ENCODE results near the gene ZNF594.
"Not testable (repeated sequence)": the region's sequence is repeated elsewhere in the genome, so short reads cannot be mapped to it uniquely, and the experiment has no call there.

The ZNF594 gene

GRCh38 chr17:5191541-5192417, at the start of gene ZNF594:
ZNF594 (minus strand) TSS chr17:5191868; CDS start chr17:5184256, 7,612 bp downstream.
- DNase-seq, result peak; percentile 97

DNA sequence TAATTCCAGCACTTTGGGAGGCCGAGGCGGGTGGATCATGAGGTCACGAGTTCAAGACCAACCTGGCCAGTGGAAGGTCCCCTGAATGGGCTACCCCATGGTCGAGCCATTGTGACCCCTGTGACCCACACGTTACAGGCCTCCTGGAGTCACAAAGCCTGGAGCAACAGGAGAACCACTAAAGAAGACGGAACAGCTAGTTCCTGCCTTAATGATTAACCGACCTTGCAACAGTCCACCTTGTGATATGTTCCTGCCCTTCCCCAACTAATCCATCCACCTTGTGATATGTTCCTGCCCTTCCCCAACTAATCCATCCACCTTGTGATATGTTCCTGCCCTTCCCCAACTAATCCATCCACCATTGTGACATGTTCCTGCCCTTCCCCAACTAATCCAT, 48.1 kb upstream of the ZNF594 start:
- DNase-seq, result not testable (repeated sequence)

DNA sequence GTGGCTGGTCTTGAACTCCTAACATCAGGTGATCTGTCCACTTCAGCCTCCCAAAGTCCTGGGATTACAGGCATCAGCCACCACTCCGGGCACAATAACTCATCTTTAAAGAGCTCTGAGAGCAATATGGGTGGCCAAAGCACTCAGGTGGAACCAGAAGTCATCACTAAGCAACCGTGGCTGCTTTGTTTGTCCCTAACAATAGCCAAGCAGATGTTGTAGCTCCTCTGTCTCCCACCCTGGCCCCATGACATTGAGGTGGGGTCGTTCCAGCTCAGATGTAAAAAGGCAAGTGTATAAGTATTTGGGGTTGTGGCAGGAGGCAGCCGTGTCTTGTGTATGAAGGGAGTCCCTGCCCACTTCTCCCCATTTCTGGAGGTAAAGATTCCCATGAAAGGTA, 46.7 kb upstream of the ZNF594 start:
- DNase-seq, result no peak

DNA sequence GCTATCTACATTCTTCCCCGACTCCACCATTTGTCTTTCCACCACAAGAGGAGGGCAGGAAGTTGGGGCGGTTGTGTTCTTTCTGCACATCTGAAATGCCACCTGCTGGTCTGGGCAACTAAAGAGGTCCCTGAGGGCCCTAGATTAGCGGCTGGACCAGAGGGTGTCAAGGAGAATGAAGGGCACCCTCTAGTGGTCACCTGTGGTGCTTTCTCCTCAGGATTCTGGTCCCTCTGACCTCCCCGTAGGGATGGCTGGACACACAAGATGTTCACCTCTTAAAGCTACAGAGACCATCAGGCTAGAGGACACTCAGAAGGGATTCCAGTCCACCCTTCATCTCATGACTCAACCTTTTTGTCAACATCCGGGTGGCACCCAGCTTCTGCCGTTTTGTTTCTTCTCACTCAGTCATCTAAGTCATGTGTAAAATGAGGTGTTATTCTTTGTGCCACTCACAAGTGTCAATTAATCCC, 45.9 kb upstream of the ZNF594 start:
- peak; percentile 76 for DNase-seq

DNA sequence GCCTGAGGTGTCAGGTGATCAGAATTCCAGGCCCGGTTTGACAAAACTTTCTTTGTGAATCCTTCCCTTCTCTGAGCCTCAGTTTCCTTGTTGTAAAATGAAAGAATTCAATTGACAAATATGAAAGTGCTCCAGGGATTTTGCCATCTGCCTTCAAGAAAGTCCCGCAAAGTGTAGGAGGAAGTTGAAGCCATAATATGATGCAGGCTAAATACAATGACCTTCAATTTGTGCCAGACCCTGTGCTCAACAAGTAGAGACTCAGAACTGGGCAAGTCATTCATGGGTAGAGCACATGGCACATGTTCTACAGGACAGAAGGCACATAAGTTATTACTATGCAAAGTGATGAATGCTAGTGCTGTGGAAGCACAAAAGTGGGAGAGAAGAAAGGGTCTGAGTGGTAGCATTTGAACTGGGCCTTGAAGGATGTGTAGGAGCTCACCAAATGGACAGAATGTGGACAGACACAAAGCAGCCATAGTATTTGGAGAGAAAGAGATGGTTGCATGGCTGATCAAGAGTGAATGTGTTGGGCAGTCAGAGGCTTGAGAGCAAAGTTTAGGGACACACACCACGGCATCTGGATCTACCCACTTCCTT, 45.4 kb upstream of the ZNF594 start:
- DNase-seq, result no peak

DNA sequence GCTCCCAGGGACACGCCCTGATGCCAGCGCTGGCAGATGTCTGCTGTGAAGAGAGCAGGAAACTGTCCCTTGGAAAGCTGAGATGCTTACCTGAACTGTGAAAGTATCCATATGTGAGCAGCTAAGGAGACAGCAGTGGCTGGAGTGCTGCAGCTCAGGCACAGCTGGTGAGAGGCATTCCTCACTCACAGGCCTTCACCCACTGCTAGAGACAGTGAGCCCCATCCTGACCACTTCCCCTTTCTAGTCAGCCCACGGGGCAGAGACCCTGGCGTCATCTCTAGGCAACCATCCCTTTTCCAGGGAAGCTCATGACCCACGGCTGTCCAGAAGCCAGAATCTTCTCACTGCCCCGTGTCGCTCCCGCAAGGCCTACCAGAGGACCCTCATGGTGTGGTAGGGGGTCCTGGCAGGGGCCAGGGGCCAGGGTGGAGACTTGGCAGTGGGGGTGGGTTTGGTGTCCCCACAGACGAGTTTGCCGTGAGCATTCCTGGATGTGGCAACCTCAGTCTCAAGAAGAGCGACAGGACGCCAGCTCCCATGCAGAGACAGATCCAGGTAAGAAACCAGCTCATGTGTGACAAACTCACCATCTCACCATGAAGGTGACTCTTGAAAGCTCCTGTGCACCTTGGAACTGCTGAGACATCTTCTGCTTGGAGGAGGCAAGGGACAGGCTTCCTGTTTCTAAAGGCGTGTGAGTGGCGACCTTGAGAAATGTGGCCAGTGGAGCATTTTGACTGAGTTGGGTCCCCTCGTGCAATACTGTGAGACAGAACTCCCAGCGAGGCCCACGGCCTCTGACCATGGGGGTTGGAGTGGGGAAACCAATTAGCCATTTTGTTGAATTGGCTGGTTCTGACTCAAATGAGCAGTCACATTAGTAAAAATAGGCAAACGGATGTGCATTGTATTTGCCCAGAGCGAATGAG, 43.2 kb upstream of the ZNF594 start, which contains the start of gene SCIMP:
SCIMP (minus strand) TSS at position 216 of the 932 bp plus-strand sequence; CDS start at position 111, 105 bp downstream.
- DNase-seq, result no peak

- not testable (repeated sequence) for DNase-seq
Measured at GRCh38 chr17:5233492-5233891, 41.8 kb upstream of the ZNF594 start.

DNA sequence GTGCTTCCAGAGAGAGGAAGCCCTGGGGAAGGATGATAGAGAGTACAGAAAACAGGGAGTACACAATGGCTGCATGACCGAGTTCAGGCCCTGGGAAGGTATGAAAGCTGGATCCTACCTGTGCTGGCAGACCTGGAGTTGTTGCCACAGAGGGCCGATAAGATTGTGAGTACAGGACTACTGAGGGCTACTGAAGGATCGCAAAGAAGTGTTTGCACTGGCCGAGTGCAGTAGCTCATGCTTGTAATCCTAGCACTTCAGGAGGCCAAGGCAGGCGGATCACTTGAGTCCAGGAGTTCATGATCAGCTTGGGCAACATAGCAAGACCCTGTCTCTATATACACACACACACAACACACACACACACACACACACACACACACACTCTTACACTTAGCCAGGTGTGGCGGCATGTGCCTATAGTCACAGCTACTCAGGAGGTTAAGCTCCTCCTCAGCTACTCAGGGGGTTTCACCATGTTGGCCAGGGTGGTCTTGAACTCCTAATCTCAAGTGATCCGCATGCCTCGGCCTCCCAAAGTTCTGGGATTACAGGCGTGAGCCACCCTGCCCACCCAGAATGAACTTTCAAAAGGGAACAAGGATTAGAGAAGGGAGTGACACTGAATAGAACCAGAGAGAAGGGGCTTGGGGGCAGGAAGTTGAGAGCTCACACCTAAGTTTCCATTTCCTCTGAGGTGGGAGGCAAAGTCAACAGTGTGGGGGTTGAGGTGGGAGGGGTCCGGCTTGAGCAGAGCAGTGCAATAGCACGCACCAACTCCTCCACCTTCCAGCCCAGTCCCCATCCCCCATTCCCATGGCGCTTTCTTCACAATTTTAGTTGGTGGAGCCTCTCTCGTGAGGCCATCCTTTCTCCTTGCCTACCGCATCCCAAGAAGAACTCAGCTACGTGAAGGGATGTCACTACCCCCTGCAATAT, 35.5 kb upstream of the ZNF594 start:
- DNase-seq, result peak; percentile 77

DNA sequence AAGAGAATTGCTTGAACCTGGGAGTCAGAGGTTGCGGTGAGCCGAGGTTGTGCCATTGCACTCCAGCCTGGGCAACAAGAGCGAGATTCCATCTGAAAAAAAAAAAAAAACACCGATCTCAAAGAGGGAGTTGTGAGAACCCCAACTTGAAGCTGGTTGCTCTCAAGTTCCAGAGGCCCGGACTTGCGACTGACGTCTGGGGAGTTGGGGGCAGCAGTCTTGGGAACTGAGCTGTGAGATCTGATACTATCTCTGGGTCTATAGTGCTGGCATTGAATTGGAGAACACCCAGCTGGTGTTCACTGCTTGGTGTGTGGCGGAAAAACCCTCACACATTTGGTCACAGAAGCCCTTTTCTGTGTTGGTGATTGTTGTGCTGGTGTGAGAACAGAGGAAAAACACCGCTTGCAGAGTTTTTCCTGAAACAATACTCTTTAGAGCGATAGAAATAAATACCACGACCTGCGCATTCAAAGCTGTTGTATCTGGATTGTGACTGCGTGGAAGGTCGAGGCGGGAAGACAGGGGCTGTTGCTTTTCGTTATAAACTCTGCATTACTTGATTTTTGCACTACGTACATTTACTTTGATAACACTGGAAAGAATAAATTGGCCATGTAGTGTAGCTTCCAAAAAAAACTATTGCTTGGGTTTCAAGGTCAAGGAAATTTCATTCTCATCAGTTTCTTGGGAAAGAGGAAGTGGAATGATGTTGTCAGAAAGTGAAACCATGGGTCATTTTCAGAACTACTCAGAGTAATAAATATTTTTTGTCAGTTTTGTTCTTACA, 34.2 kb upstream of the ZNF594 start:
- DNase-seq, result no peak

DNA sequence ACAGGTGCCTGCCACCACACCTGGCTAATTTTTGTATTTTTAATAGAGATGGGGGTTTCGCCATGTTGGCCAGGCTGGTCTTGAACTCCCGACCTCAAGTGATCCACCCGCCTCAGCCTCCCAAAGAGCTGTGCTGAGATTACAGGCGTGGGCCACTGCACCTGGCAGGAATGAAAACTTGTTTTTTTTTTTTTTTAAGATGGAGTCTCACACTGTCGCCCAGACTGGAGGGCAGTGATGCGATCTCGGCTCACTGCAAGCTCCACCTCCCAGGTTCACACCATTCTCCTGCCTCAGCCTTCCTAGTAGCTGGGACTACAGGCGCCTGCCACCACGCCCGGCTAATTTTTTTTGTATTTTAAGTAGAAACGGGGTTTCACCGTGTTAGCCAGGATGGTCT, 30.2 kb upstream of the ZNF594 start:
- DNase-seq, result not testable (repeated sequence)

- DNase-seq, result no peak
Measured at GRCh38 chr17:5220074-5220473, 28.4 kb upstream of the ZNF594 start.

- no peak for DNase-seq
Measured at GRCh38 chr17:5219536-5219935, 27.9 kb upstream of the ZNF594 start.

- DNase-seq, result not testable (repeated sequence)
Measured at GRCh38 chr17:5217562-5217961, 25.9 kb upstream of the ZNF594 start.

DNA sequence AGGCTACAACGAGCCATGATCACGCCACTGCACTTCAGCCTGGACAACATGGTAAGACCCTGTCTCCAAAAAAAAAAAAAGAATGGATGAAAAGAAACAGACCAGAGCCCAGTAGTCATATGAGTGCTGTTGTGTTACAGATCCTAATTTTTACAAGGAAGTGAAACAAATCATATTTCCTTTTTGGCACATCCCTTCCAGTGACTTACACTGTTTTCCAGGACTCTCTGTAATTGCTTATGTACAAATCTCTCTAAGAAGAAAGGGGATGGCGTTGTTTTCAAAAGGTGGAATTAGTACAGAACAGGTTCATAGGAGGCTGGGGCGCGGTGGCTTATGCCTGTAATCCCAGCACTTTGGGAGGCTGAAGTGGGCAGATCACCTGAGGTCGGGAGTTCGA, 19.8 kb upstream of the ZNF594 start:
- no peak for DNase-seq

DNA sequence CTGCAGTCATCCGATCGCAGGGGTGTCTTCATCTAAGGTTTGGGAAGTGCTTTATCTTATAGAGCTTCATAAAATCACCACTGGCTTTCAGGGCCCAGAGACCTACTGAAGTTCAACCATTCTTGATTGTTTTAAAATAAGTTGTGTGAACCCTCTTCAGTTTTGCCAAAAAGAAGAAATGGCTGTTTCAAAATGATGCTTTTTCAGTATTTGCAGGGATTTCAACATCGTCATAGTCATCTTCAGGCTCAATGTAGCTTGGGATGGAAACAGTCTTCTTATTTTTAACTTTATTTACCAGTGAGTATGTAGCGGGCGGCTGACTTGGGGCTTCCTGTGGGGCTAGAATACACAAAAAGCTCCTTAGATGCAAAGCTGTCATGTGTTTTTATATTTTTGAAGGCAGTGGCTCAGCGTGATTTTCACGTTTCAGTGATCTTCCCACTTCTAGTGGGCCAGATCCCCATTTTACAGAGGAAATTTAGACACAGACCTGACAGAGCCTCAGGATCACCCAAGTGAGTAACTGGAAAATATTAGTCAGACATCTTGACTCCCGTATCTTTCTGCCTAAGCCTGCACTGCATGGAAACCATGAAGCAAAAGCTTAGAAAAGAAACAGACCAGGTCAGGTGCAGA, 19.1 kb upstream of the ZNF594 start:
- DNase-seq, result no peak

DNA sequence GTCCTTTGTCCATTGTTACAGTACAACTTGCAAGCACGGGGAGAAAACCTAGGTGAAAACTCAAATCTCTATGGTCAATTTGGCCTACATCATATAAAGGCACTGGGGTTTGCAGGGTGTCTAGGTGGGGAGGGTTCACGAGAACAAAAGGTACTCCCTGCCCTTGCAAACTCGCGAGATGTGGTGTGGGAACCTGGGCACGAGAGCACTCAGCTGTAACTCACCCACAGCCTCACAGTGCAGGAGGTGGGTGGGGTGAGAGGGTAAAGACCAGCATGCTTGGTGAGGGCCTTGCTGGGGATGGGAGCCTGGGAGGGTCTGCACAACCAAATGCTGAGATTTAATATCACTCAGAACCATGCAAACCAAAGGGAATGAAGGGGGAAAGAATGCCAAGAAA, 18.4 kb upstream of the ZNF594 start:
- no peak for DNase-seq

- DNase-seq, result no peak
Measured at GRCh38 chr17:5209396-5209795, 17.7 kb upstream of the ZNF594 start.

GRCh38 chr17:5203908-5204294, 12.2 kb upstream of the ZNF594 start:
- no peak for DNase-seq

DNA sequence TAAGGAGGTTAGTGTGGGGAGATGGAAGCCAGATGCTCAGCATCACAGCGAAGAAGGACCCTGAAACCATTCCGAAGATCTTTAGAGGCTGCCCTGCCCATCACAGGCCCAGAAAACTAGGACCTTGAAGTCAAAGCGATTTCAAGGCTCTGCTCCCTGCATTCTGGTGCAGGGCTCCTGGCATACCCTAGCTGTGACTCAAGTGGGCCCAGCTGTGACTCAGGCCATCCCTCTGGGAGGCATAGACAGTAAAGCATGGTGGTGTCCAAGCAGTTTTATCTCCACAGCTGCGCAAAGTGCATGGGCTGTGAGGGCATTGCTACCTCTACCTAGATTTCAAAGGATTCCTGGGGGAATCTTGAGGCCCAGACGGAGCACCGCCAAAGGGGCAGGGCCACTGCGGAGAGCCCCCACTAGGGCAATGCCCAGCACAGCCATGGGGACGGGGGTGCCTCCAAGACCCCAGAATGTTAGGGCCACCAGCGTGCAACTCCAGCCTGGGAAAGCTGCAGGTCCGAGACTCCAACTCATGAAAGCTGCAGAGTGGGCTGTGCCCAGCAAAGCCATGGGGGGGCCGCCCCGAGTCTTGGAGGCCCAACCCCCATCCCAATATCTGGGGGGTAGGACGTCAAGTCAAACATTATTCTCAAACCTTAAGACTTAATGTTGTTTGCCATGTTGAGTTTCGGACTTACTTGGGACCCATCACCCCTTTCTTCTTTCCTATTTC, 11.7 kb upstream of the ZNF594 start:
- DNase-seq, result no peak

GRCh38 chr17:5201011-5201410, 9.3 kb upstream of the ZNF594 start:
- DNase-seq, result no peak

Data from activated CD8-positive, alpha-beta memory T cell treated with anti-CD3 and anti-CD28 coated beads for 24 hours (primary cell).